Calu3 (cell line): Measurements from ENCODE around the gene NEUROG1. TPM values are rescaled to one million over a fixed set of nuclear protein-coding genes. Genes with fewer than 3 reads are reported as not detected.

Experiments
- BruUV-seq: library from RNA; stranded (reverse); fragments of 400-500 nt; replicated peaks from 2 replicates; lab custom pipeline; 2021; lab: Mats Ljungman, UMichigan
- CTCF ChIA-PET: fragments of 300-600 bp; sonication (Branson Sonifier 250); formaldehyde crosslinking; loops from one replicate; lab custom pipeline; 2022; ENCODE audit warnings: antibody characterized with exemption; lab: Charles Lee
- DNase-seq: peaks from one replicate; pipeline ENCODE4 v3.0.0; 2022
- H3K27ac Mint-ChIP-seq: one replicate; pipeline ENCODE4 v1.8.0; 2022; ENCODE audit warnings: mixed read lengths; ENCODE audit not compliant: unreplicated experiment
- H3K27me3 Mint-ChIP-seq: one replicate; pipeline ENCODE4 v1.8.0; 2022; ENCODE audit warnings: mixed read lengths; ENCODE audit not compliant: unreplicated experiment
- H3K36me3 Mint-ChIP-seq: one replicate; pipeline ENCODE4 v1.8.0; 2022; ENCODE audit warnings: mild to moderate bottlenecking, moderate library complexity, mixed read lengths; ENCODE audit not compliant: insufficient read depth, unreplicated experiment
- H3K4me1 Mint-ChIP-seq: one replicate; pipeline ENCODE4 v1.8.0; 2022; ENCODE audit warnings: mild to moderate bottlenecking, low read depth, mixed read lengths; ENCODE audit not compliant: unreplicated experiment
- H3K4me3 Mint-ChIP-seq: one replicate; pipeline ENCODE4 v1.8.0; 2022; ENCODE audit warnings: mild to moderate bottlenecking, low read depth, moderate library complexity, mixed read lengths; ENCODE audit not compliant: unreplicated experiment
- H3K9me3 Mint-ChIP-seq: one replicate; pipeline ENCODE4 v1.8.0; 2022; ENCODE audit warnings: low read depth, mixed read lengths; ENCODE audit not compliant: unreplicated experiment
- intact Hi-C: fragments of 100-400 bp; cut with micrococcal nuclease; formaldehyde crosslinking; loops from one replicate; pipeline ENCODE4 v1.10.0; 2022; ENCODE audit not compliant: unreplicated experiment
- total RNA-seq: library from RNA; stranded (reverse); gene quantifications from 2 replicates; pipeline ENCODE4 v1.2.3, GENCODE V29; 2022
- TF ChIP-seq, protein P1 (sequence below): fragments of 200-600 bp; IDR thresholded peaks from one replicate; pipeline ENCODE4 v1.8.0; 2022; ENCODE audit warnings: antibody characterized with exemption; ENCODE audit not compliant: unreplicated experiment

The NEUROG1 gene
- total RNA-seq, 1 experiment from 2014 or later, result not detected

DNA sequence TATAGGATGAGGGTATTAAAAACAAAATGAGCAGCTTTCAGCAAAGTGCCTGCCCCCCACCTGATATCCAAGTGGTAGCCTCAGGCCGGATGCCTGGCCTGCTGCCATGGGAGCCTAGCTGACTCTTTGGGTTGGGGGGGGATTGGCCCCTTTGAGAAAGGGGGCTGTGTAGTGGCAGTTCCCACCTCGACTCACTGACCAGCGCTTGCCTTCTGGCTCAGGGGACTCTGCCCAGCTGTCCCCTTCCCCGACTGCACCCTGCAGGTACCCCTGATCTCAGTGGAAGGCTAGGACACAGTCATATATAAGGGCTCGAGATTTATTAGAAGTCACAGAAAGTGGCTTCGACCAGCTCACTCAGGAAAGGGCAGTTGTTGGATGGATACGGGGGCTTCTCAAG lies 1.5 kb upstream of the NEUROG1 start:
- no peaks in the 10 kb centered on the region for H3K4me1 Mint-ChIP-seq
- CTCF ChIA-PET, result interaction anchor here (1.2 kb wide), 1 partner anchor 46 kb away, joined by 3 read pairs; no protein-coding TSS in a partner anchor
- no peaks in the 10 kb centered on the region for H3K9me3 Mint-ChIP-seq
- no TSS peak for BruUV-seq
- DNase-seq, result no peak
- H3K36me3 Mint-ChIP-seq, result no peaks in the 10 kb centered on the region
- H3K4me3 Mint-ChIP-seq, result no peak overlapping the region
- intact Hi-C loops, result no loop called here
- TF ChIP-seq, protein P1, sequence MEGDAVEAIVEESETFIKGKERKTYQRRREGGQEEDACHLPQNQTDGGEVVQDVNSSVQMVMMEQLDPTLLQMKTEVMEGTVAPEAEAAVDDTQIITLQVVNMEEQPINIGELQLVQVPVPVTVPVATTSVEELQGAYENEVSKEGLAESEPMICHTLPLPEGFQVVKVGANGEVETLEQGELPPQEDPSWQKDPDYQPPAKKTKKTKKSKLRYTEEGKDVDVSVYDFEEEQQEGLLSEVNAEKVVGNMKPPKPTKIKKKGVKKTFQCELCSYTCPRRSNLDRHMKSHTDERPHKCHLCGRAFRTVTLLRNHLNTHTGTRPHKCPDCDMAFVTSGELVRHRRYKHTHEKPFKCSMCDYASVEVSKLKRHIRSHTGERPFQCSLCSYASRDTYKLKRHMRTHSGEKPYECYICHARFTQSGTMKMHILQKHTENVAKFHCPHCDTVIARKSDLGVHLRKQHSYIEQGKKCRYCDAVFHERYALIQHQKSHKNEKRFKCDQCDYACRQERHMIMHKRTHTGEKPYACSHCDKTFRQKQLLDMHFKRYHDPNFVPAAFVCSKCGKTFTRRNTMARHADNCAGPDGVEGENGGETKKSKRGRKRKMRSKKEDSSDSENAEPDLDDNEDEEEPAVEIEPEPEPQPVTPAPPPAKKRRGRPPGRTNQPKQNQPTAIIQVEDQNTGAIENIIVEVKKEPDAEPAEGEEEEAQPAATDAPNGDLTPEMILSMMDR, result no peak
- H3K27me3 Mint-ChIP-seq, result peaks cover 90% of the 10 kb centered on the region
- no peak overlapping the region for H3K27ac Mint-ChIP-seq

DNA sequence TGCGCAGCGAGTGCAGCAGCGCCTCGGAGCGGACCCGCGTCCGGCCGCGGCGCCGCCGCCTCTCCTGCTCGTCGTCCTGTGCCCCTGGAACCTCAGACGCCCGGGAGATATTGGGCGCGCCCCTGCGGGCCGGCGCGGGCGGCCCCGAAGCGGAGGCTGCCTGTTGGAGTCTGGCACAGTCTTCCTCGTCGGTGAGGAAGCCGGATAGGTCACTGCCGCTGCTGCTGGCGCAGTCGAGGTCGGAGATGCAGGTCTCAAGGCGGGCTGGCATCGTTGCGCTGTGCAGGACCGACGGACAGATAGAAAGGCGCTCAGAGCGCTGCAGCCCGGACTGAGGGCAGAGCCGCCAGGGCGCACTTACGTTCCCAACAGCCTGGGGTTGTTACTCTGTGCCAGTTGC lies 344 bp downstream of the NEUROG1 start:
- DNase-seq, result no peak
- no peaks in the 10 kb centered on the region for H3K9me3 Mint-ChIP-seq
- no peaks in the 10 kb centered on the region for H3K4me1 Mint-ChIP-seq
- no peaks in the 10 kb centered on the region for H3K36me3 Mint-ChIP-seq
- TF ChIP-seq, protein P1, result no peak
- H3K27ac Mint-ChIP-seq, result no peak overlapping the region
- CTCF ChIA-PET, result no interaction called here
- BruUV-seq, result no TSS peak
- H3K4me3 Mint-ChIP-seq, result no peak overlapping the region
- intact Hi-C loops, result no loop called here
- peaks cover 91% of the 10 kb centered on the region for H3K27me3 Mint-ChIP-seq

DNA sequence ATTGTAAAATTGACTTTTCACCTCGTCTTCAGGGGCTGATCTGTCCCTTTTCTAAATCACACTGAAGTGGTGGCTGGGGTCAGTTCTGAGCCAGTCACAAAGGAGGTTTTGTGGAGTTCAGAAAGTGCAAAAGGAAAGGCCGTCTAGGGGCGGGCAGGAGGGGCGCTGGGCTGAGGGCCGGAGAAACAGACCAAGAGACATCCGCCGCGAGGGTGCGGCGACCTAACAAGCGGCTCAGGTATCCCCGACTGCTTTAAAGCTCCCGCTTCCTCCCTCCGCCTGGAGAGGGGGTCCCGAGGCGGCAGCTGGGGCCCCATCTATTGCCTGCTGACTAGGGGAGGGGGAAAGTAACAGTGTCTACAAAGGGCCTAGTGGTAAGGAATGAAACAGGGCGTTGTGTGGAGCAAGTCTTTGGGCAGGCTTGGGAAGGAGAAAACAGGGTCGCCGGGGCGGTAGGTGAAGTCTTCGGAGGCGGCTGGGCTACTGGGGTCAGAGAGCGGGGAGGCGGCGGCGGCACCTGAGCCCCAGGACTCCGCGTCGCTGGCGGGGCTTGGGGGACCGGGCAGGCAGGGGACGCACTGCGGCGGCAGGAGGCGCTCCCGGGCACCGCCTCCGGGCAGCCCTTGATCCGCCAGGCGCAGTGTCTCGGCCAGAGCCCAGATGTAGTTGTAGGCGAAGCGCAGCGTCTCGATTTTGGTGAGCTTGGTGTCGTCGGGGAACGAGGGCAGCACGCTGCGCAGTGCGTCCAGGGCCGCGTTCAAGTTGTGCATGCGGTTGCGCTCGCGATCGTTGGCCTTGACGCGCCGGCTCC lies 950 bp downstream of the NEUROG1 start:
- no peak for DNase-seq
- no TSS peak for BruUV-seq
- no peak overlapping the region for H3K27ac Mint-ChIP-seq
- TF ChIP-seq, protein P1, result no peak
- H3K27me3 Mint-ChIP-seq, result peaks cover 91% of the 10 kb centered on the region
- CTCF ChIA-PET, result no interaction called here
- H3K4me3 Mint-ChIP-seq, result no peak overlapping the region
- no peaks in the 10 kb centered on the region for H3K4me1 Mint-ChIP-seq
- no peaks in the 10 kb centered on the region for H3K36me3 Mint-ChIP-seq
- intact Hi-C loops, result no loop called here
- no peaks in the 10 kb centered on the region for H3K9me3 Mint-ChIP-seq

DNA sequence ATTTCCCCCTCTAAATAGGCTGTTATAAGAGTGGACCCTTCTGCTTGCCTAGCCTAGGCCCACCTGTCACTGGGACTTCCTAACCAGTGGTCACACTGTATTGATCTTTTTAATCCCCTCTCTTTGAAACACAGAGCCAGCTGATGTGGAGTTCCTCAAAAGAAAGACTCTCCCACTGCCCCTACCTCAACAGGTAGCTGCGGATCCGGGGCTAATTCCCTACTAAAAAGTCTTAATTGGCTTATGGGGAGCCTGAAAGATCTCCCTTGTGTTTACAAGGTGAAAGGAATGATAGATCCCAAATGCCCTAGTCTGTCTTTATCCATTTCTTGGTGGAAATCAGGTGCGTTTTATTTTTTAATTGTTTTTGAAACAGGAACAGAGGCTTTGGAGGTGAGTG lies 2.0 kb downstream of the NEUROG1 start:
- no peaks in the 10 kb centered on the region for H3K36me3 Mint-ChIP-seq
- intact Hi-C loops, result no loop called here
- TF ChIP-seq, protein P1, result no peak
- BruUV-seq, result no TSS peak
- no peaks in the 10 kb centered on the region for H3K4me1 Mint-ChIP-seq
- DNase-seq, result no peak
- CTCF ChIA-PET, result no interaction called here
- H3K27me3 Mint-ChIP-seq, result peaks cover 88% of the 10 kb centered on the region
- no peaks in the 10 kb centered on the region for H3K9me3 Mint-ChIP-seq
- no peak overlapping the region for H3K4me3 Mint-ChIP-seq
- no peak overlapping the region for H3K27ac Mint-ChIP-seq
